Measurements from ENCODE around the gene TTLL8.
A peak's percentile ranks its signal among the peaks of the same experiment; 100 is the strongest.

TTLL8 gene

DNA sequence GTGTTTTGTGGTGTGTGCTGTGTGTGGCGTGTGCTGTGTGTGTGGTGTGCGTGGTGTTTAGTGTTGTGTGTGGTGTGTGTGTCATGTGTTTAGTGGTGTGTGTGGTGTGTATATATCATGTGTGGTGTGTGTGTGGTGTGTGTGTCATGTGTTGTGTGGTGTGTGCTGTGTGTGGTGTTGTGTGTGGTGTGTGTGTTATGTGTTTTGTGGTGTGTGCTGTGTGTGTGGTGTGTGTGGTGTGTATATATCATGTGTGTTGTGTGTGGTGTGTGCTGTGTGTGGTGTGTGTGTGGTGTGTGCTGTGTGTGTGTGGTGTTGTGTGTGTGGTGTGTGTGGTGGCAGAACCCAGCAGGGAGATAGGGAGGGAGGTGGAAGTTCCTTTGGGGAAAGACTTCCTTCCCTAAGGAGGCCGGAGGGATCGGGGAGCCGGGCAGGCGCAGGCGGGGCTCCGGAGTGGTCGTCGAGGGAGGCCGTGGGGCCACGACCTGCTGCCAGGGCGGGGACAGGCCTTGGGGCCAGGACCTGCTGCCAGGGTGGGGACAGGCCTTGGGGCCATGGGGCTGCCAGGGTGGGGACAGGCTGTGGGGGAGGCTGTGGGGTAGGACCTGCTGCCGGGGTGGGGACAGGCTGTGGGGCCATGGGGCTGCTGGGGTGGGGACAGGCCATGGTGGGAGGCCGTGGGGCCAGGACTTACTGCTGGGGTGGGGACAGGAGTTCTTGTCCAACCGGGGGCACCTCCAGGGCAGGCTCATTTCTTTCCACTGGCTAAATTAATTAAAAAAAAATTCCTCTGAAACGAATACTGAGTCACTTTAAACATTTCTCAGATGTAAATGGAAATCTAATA, 82.3 kb downstream of the TTLL8 start:
- H3K9me3 ChIP-seq (ENCODE audit: control insufficient read depth in 2 of 2, low read length in 2 of 2): no peaks in the 10 kb centered on the region
- no peak overlapping the region for H3K9ac ChIP-seq (ENCODE audit: low read length in 2 of 2)
- H3K27ac ChIP-seq (ENCODE audit: low read length): no peak overlapping the region
- no peaks in the 10 kb centered on the region for H3K36me3 ChIP-seq (ENCODE audit: control insufficient read depth in 2 of 2, insufficient read depth in 2 of 2, low read length in 2 of 2)
- no peaks in the 10 kb centered on the region for H3K27me3 ChIP-seq (ENCODE audit: control insufficient read depth in 1 of 2, insufficient read depth in 2 of 2, low read length in 2 of 2)
- H3K4me1 ChIP-seq (ENCODE audit: control insufficient read depth, insufficient read depth, low read length): peaks cover 12% of the 10 kb centered on the region
- no peak overlapping the region for H3K4me3 ChIP-seq (ENCODE audit: low read length in 2 of 2)

DNA sequence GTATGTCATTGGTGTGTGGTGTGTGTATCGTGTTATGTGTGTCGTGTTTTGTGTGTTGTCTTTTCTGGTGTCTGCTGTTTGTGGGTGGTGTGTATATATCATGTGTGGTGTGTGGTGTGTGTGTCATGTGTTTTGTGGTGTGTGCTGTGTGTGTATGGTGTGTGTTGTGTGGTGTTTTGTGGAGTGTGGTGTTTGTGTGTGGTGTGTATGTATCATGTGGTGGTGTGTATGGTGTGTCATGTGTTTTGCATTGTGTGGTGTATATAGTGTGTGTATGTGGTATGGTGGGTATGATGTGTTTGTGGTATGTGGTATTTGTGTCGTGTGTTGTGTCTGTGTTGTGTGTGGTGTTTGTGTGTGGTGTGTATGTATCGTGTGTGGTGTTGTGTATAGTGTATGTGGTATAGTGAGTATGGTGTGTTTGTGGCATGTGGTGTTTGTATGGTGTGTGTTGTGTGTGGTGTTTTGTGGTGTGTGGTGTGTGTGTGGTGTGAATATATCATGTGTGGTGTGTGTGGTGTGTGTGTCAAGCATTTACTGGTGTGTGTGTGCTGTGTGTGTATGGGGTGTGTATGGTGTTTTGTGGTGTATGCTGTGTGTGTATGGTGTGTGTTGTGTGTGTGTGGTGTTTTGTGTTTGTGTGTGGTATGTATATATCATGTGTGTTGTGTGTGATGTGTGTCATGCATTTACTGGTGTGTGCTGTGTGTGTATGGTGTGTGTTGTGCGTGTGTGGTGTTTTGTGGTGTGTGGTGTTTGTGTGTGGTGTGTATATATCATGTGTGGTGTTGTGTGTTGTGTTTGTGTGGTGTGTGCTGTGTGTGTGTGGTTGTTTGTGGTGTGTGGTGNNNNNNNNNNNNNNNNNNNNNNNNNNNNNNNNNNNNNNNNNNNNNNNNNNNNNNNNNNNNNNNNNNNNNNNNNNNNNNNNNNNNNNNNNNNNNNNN, 84.8 kb downstream of the TTLL8 start:
- H3K9me3 ChIP-seq (ENCODE audit: control insufficient read depth in 2 of 2, low read length in 2 of 2): no peaks in the 10 kb centered on the region
- H3K4me1 ChIP-seq (ENCODE audit: control insufficient read depth, insufficient read depth, low read length): peaks cover 22% of the 10 kb centered on the region
- H3K9ac ChIP-seq (ENCODE audit: low read length in 2 of 2): no peak overlapping the region
- H3K4me3 ChIP-seq (ENCODE audit: low read length in 2 of 2): no peak overlapping the region
- no peaks in the 10 kb centered on the region for H3K36me3 ChIP-seq (ENCODE audit: control insufficient read depth in 2 of 2, insufficient read depth in 2 of 2, low read length in 2 of 2)
- H3K27me3 ChIP-seq (ENCODE audit: control insufficient read depth in 1 of 2, insufficient read depth in 2 of 2, low read length in 2 of 2): no peaks in the 10 kb centered on the region
- H3K27ac ChIP-seq (ENCODE audit: low read length): no peak overlapping the region

DNA sequence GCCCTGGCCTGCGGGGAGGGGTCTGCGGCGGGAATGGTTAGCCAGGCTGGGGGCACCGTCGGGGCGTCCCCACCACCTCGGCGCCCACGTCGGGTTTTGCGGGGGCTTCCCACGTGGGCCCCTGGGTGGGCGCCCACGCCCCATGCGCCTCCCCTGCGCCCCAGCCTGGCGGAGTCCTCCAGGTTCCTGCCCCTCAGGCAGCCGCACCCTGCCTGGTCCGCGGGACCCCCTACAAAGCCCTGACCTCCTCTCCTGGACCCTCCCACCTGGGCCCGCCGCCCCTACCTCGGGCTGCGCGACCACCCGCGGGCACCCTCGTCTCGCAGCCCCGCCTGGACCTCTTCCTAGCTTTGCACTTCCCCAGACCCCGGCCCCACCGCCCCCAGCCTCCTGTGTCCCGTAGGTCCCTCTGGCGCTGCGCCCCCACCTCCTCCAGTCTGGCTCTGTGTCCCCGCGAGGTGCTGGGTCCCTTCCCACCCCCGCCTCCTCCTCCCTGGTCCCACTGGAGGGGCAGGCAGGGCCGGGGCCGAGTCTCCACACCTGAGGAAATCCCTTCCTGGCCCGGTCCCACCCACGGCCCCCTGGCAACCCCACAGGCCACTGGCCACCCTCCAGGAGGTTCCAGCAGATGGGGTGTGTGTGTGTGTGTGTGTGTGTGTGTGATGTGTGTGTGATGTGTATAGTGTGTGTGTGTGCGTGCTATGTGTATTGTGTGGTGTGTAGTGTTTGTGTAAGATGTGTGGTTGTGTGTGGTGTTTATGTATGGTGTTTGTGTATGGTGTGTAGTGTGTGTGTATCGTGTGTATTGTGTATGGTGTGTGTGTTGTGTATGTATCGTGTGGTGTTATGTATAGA, 85.7 kb downstream of the TTLL8 start:
- Histone ChIP-seq H3K4me3 (ENCODE audit: low read length in 2 of 2) (no peak overlapping the region), H3K9me3 (ENCODE audit: control insufficient read depth in 2 of 2, low read length in 2 of 2) (no peaks in the 10 kb centered on the region), H3K9ac (ENCODE audit: low read length in 2 of 2) (no peak overlapping the region), H3K27ac (ENCODE audit: low read length) (no peak overlapping the region), H3K27me3 (ENCODE audit: control insufficient read depth in 1 of 2, insufficient read depth in 2 of 2, low read length in 2 of 2) (no peaks in the 10 kb centered on the region), H3K4me1 (ENCODE audit: control insufficient read depth, insufficient read depth, low read length) (peaks cover 27% of the 10 kb centered on the region), H3K36me3 (ENCODE audit: control insufficient read depth in 2 of 2, insufficient read depth in 2 of 2, low read length in 2 of 2) (no peaks in the 10 kb centered on the region)

DNA sequence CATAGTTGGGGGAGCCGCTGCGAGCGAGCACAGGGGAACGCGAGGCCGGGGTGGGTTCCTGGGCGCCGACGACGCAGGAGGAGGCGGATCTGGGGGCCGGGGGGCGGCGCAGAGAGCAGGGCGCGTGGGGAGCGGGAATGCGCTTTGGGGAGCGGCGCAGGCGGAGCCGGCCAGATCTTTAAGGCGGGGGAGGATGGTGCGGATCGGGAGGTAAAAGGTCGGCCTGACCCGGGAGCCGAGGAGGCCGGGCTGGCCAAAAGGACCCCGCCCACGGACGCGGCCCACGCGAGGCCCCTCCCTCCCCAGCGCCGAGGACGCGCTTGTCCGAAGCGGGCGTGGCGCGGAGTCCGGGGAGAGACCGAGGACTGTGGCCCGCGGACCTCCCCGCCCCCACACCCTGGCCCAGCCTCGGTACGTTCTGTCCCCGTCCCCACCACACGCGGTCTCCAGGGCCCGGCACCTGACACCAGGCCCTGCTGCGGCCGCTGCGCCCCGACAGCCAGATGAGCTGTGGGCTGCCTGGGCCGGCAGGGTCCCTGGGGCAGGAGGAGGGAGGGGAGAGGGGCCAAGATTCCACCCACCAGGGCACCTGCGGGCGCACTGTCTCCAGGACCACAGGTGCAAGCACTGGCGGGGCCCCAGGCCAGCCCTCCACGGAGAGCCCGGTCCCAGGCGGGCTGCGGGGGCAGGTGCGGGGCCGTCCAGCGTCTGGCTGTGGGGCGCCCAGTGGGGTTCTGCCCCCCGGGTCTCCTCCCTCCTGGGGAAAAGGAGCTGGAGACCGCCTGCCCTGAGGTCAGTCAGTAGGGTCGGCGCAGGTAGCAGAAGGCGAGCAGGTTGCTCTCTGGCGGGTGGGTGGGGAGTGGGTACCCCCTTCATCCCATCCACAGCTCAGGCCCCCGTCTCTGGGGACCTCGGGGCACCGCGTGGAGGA, 86.6 kb downstream of the TTLL8 start:
- H3K27ac ChIP-seq (ENCODE audit: low read length): no peak overlapping the region
- no peaks in the 10 kb centered on the region for H3K27me3 ChIP-seq (ENCODE audit: control insufficient read depth in 1 of 2, insufficient read depth in 2 of 2, low read length in 2 of 2)
- peak overlapping the region; percentile 52 to 71 for H3K4me3 ChIP-seq (ENCODE audit: low read length in 2 of 2)
- H3K9ac ChIP-seq (ENCODE audit: low read length in 2 of 2): peak overlapping the region; percentile 21 to 44
- peaks cover 35% of the 10 kb centered on the region for H3K4me1 ChIP-seq (ENCODE audit: control insufficient read depth, insufficient read depth, low read length)
- H3K9me3 ChIP-seq (ENCODE audit: control insufficient read depth in 2 of 2, low read length in 2 of 2): no peaks in the 10 kb centered on the region
- no peaks in the 10 kb centered on the region for H3K36me3 ChIP-seq (ENCODE audit: control insufficient read depth in 2 of 2, insufficient read depth in 2 of 2, low read length in 2 of 2)

DNA sequence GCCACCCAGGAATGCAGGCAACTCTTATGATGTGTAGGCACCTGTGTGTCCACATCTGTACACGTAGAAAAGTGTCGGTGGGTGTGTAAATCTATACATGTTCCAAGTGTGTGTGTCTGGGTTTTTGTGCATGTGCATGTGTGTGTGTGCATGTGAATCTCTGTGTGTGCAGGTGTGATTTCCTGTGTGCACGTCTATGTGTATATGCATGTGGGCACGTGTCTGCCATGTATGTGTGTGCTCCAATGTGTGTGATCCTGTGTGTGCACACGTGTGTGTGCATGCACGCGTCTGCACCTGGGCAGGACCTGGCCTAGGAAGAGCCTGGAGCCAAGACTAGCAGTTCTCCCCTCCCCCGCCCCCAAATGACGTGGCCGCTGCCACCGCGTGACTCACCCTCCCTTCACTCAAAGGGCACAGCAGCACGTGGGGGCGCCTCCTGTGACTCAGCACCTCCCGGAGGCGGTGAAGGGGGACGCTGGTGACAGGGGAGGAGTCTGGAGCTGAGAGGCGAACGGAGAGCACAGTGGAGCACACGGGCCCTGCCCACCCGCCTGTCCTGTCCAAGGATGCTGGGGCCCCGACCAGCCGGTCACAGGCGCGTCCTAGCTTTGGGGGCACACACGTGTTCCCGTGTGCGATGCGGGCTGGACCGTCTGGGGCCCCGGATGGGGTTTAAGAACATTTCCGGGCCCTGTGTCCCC, 87.4 kb downstream of the TTLL8 start:
- Histone ChIP-seq H3K4me1 (ENCODE audit: control insufficient read depth, insufficient read depth, low read length) (peaks cover 42% of the 10 kb centered on the region), H3K9ac (ENCODE audit: low read length in 2 of 2) (peak overlapping the region in 1 of 2 donors; percentile 44), H3K27ac (ENCODE audit: low read length) (peak overlapping the region; percentile 46), H3K4me3 (ENCODE audit: low read length in 2 of 2) (peak overlapping the region; percentile 52 to 71), H3K27me3 (ENCODE audit: control insufficient read depth in 1 of 2, insufficient read depth in 2 of 2, low read length in 2 of 2) (no peaks in the 10 kb centered on the region), H3K9me3 (ENCODE audit: control insufficient read depth in 2 of 2, low read length in 2 of 2) (no peaks in the 10 kb centered on the region), H3K36me3 (ENCODE audit: control insufficient read depth in 2 of 2, insufficient read depth in 2 of 2, low read length in 2 of 2) (no peaks in the 10 kb centered on the region)

DNA sequence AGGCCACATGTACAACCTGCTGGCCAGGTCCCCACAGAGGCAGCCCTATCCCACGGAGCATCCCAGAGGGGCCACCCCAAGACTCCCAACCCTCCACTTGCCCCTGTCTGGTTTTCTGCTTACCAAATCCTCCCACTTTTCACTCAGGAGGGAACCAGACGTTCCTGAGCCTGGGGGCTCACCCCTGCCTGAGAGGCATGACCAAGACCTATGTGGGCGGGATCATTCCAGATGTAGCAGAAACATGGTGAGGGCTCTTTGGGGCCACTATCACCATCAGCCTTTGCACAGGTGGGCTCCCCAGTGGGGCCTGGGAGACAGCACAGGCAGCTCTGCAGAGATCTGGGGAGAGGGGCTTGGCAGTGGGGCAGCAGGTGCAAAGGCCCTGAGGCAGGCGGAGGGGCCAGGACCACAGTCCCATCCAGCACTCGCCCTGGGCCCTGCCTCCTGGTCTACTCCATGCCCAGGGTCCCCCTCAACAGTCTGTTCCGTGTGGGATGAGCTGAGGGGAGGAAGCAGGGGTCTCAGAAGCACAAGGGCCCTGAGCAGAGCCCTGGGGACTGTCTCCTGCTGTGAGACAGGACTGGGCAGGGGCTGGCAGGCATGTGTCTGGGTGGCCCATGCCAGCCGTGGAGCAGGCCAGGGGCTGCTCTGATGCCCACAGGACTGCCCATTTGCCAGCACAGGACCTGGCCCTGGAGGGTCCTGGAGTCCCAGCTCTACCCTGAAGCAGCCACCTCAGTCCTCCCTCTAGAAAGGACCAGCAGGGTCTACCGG, 88.2 kb downstream of the TTLL8 start:
- Histone ChIP-seq H3K4me1 (ENCODE audit: control insufficient read depth, insufficient read depth, low read length) (peaks cover 42% of the 10 kb centered on the region), H3K27ac (ENCODE audit: low read length) (peak overlapping the region; percentile 46), H3K9ac (ENCODE audit: low read length in 2 of 2) (no peak overlapping the region), H3K9me3 (ENCODE audit: control insufficient read depth in 2 of 2, low read length in 2 of 2) (no peaks in the 10 kb centered on the region), H3K36me3 (ENCODE audit: control insufficient read depth in 2 of 2, insufficient read depth in 2 of 2, low read length in 2 of 2) (no peaks in the 10 kb centered on the region), H3K4me3 (ENCODE audit: low read length in 2 of 2) (no peak overlapping the region), H3K27me3 (ENCODE audit: control insufficient read depth in 1 of 2, insufficient read depth in 2 of 2, low read length in 2 of 2) (no peaks in the 10 kb centered on the region)

DNA sequence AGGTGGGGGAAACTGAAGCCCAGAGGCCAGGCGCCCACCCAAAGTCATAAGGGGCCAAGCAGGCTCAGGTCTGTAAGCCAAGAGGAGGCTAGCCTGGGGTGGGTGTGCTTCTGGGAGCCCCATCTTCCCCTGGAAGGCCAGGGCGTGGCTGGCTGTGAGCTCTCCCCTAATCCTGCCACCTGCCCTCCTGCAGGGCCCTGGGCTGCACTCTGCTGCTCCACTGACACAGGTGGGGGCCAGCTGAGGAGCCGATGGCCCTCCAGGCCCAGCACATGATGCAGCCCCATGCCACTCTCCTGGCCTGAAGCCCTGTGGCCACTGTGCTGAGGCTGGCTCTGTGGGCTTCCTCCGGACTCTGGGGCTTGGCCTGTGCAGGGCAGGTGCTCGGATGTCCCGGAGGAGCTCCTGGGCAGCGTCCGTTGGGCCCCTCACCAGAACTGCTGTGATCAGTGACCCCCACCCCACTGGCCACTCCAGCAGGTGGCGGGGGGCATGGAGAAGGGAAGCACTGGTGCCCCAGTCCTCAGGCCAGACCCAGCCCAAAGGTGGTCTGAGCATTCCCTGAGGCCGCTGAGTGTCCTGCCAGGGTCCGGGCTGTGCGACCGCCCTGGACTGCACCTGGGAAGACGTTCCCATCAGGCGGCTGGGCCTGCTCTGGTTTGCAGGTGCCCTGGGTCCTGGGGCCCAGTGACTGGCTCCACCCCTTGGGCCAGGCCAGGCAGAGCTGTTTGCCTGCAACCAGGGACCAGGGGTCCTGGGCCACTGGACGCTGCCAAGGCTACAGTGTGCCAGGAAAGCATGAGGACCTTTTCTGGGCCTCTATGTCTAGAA, 89.1 kb downstream of the TTLL8 start:
- Histone ChIP-seq H3K4me1 (ENCODE audit: control insufficient read depth, insufficient read depth, low read length) (peaks cover 47% of the 10 kb centered on the region), H3K36me3 (ENCODE audit: control insufficient read depth in 2 of 2, insufficient read depth in 2 of 2, low read length in 2 of 2) (peaks cover 0 to 2% of the 10 kb centered on the region in 2 donors), H3K27me3 (ENCODE audit: control insufficient read depth in 1 of 2, insufficient read depth in 2 of 2, low read length in 2 of 2) (no peaks in the 10 kb centered on the region), H3K27ac (ENCODE audit: low read length) (no peak overlapping the region), H3K9me3 (ENCODE audit: control insufficient read depth in 2 of 2, low read length in 2 of 2) (no peaks in the 10 kb centered on the region), H3K4me3 (ENCODE audit: low read length in 2 of 2) (no peak overlapping the region), H3K9ac (ENCODE audit: low read length in 2 of 2) (no peak overlapping the region)

Data from stomach smooth muscle (tissue), 2 donors.